ENCODE measurements around the gene FARS2. TPM values are rescaled to one million over a fixed set of nuclear protein-coding genes. Genes with fewer than 3 reads are reported as not detected.

The FARS2 gene
- total and polyA plus RNA-seq, 8 donors: 15.1 to 20.3 (median 17.9) TPM

DNA sequence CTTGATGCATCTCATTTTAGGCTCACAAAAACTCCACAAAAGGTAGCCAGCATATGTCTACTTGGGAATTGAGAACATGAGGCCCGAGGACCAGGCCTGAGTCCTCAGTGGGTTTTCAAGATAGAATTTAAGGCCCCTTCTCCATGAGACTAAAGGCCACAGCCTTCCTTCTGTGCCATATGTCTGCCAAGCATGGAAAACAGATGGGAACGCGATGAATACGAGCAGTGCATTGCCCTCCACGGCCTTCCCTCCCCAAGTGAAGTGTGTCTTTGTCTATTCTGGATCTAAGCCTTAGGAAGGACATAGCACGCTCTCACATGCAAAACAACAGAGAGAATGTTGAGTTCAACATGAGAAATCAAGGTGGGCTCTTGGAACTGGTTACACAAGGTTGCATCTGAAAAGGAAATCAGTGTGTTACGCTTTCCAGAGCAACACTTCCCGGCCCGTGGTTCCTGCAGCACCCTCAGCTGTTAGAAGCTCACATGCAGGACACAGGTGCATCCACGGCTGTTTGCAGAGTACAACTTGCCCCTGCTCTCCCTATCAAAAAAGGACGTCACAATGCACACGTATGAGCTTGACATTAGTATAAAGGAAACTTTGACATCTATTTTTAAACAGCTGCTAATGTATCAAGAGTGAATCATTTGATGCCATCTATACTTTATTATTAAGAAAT, 515.5 kb downstream of the FARS2 start:
- H3K4me1 ChIP-seq: no peaks in the 10 kb centered on the region
- H3K4me3 ChIP-seq: no peak overlapping the region
- no peaks in the 10 kb centered on the region for H3K27me3 ChIP-seq
- H3K9me3 ChIP-seq: no peaks in the 10 kb centered on the region
- intact Hi-C loops (cut with DNase I): no loop called here
- no peak for DNase-seq
- H3K27ac ChIP-seq: no peak overlapping the region
- peaks cover 0 to 5% of the 10 kb centered on the region in 2 donors for H3K36me3 ChIP-seq
- no peak for TF ChIP-seq CTCF (IDR thresholded peaks at IDR 0.05)
- no peak for ATAC-seq

GRCh38 chr6:5778317-5778857, 517.1 kb downstream of the FARS2 start:
- no peaks in the 10 kb centered on the region for H3K9me3 ChIP-seq
- H3K4me3 ChIP-seq: no peak overlapping the region
- intact Hi-C loops (cut with DNase I): no loop called here
- H3K4me1 ChIP-seq: no peaks in the 10 kb centered on the region
- no peak for ATAC-seq
- no peak overlapping the region for H3K27ac ChIP-seq
- H3K36me3 ChIP-seq: no peaks in the 10 kb centered on the region
- H3K27me3 ChIP-seq: no peaks in the 10 kb centered on the region
- no peak for TF ChIP-seq CTCF (IDR thresholded peaks at IDR 0.05)
- no peak for DNase-seq

- H3K4me3 ChIP-seq: no peak overlapping the region
- no peaks in the 10 kb centered on the region for H3K4me1 ChIP-seq
- ATAC-seq (no peak), DNase-seq (no peak)
- H3K9me3 ChIP-seq: no peaks in the 10 kb centered on the region
- no peaks in the 10 kb centered on the region for H3K27me3 ChIP-seq
- H3K36me3 ChIP-seq: no peaks in the 10 kb centered on the region
- no peak for TF ChIP-seq CTCF (IDR thresholded peaks at IDR 0.05)
- H3K27ac ChIP-seq: no peak overlapping the region
- intact Hi-C loops (cut with DNase I): no loop called here
Measured at GRCh38 chr6:5778906-5779305, 517.6 kb downstream of the FARS2 start.

DNA sequence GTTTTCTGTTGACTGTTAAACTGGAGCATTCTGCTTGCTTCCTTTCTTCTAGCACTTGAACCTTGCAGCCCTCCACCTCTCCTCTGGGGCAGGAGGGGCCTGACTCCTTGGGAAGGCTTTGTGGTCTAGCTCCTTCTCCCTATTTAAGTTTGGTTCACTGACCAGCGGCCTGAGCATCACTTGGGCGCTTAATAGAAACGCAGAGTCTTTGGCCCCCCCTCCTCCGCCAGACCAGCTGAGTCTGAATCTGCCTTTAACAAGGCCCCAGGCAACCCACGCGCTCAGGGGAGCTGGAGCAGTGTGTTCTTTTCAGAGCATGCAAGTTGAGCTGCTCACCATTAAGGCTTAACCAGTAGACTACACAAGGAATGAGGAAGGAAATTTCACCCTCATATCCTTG, 519.7 kb downstream of the FARS2 start:
- H3K4me3 ChIP-seq: no peak overlapping the region
- ATAC-seq (no peak), DNase-seq (no peak)
- intact Hi-C loops (cut with DNase I): no loop called here
- H3K4me1 ChIP-seq: no peaks in the 10 kb centered on the region
- H3K27ac ChIP-seq: no peak overlapping the region
- H3K36me3 ChIP-seq: no peaks in the 10 kb centered on the region
- no peaks in the 10 kb centered on the region for H3K9me3 ChIP-seq
- H3K27me3 ChIP-seq: no peaks in the 10 kb centered on the region
- TF ChIP-seq CTCF (IDR thresholded peaks at IDR 0.05): no peak

GRCh38 chr6:5781966-5782556, 520.7 kb downstream of the FARS2 start:
- H3K4me3 ChIP-seq: no peak overlapping the region
- no peaks in the 10 kb centered on the region for H3K27me3 ChIP-seq
- no peaks in the 10 kb centered on the region for H3K36me3 ChIP-seq
- TF ChIP-seq CTCF (IDR thresholded peaks at IDR 0.05): no peak
- H3K9me3 ChIP-seq: no peaks in the 10 kb centered on the region
- DNase-seq: no peak
- no peak overlapping the region for H3K27ac ChIP-seq
- no peak for ATAC-seq
- no peaks in the 10 kb centered on the region for H3K4me1 ChIP-seq
- intact Hi-C loops (cut with DNase I): no loop called here
